HCT116 (cell line): ENCODE measurements around the gene MPP2. TPM values are rescaled to one million over a fixed set of nuclear protein-coding genes. Genes with fewer than 3 reads are reported as not detected.

Source experiments
- ATAC-seq: fragments of 200-7000 bp; cut with Tn5 transposase; 2 replicates; pipeline ENCODE4 v1.9.1; 2020; ENCODE audit warnings: mild to moderate bottlenecking, moderate library complexity
- BruUV-seq: library from RNA; stranded (reverse); fragments of 400-500 nt; replicated peaks from 2 replicates; lab custom pipeline; 2021; lab: Mats Ljungman, UMichigan
- CTCF ChIA-PET: fragments of 300-600 bp; sonication (Branson Sonifier 250); formaldehyde crosslinking; loops from one replicate; lab custom pipeline; 2021; ENCODE audit warnings: antibody characterized with exemption; lab: Charles Lee
- POLR2A ChIA-PET: fragments of 300-600, 350-600 bp; sonication (Branson Sonifier 250); formaldehyde crosslinking; loops from one replicate; lab custom pipeline; 2021; ENCODE audit warnings: antibody characterized with exemption; lab: Charles Lee
- RAD21 ChIA-PET, 2 experiments: fragments of 300-600 bp; sonication (Branson Sonifier 250); formaldehyde crosslinking; loops; one replicate each; lab custom pipeline; 2023; ENCODE audit warnings: low total read pairs in 2 of 2; ENCODE audit not compliant: uncharacterized antibody in 2 of 2, unreplicated experiment in 2 of 2, low non-redundant PET in 1 of 2; lab: Charles Lee
- DNase-seq: peaks from one replicate; pipeline ENCODE4 v3.0.0-alpha.2; 2010; ENCODE audit warnings: low read depth, low spot score
- H2AFZ ChIP-seq: fragments of 200-600 bp; shearing (Covaris generic), sonication (generic); 2 replicates; pipeline ENCODE4 v1.6.1; 2017; ENCODE audit warnings: low read depth, mixed run types, mixed read lengths, antibody characterized with exemption, low read length; ENCODE audit not compliant: poor library complexity, severe bottlenecking
- H3K27ac ChIP-seq: 2 replicates; pipeline ENCODE4 v1.5.1; 2012; ENCODE audit warnings: low read depth, low read length
- H3K27me3 ChIP-seq: fragments of 200-600 bp; sonication (generic); 2 replicates; pipeline ENCODE4 v1.6.1; 2016; ENCODE audit warnings: mixed run types, low read length, mixed read lengths; ENCODE audit not compliant: insufficient read depth
- H3K36me3 ChIP-seq, 2 experiments: fragments of 200-500 bp in 1 of 2; fragments of 200-600 bp in 1 of 2; sonication (Bioruptor generic) in 1 of 2; sonication (generic) in 1 of 2; 2 replicates each; pipeline versions ENCODE4 v1.5.1 to v1.6.1; 2014 to 2016; ENCODE audit warnings: low read length in 2 of 2, inconsistent platforms in 1 of 2, mixed read lengths in 1 of 2, mixed run types in 1 of 2; ENCODE audit not compliant: insufficient read depth in 2 of 2, control insufficient read depth in 1 of 2
- H3K4me1 ChIP-seq, 2 experiments: fragments of 200-600 bp in 1 of 2; sonication (generic) in 1 of 2; 2 replicates each; pipeline versions ENCODE4 v1.5.1 to v1.6.1; 2012 to 2017; ENCODE audit warnings: low read length in 2 of 2, inconsistent platforms in 1 of 2, mild to moderate bottlenecking in 1 of 2, mixed read lengths in 1 of 2, mixed run types in 1 of 2, moderate library complexity in 1 of 2; ENCODE audit not compliant: insufficient read depth in 2 of 2, control insufficient read depth in 1 of 2
- H3K4me2 ChIP-seq: fragments of 200-600 bp; sonication (generic); 2 replicates; pipeline ENCODE4 v1.6.1; 2017; ENCODE audit warnings: mixed run types, low read length, mixed read lengths
- H3K4me3 ChIP-seq, 2 experiments: fragments of 200-600 bp in 1 of 2; sonication (generic) in 1 of 2; replicated peaks in 1 of 2; 2 replicates each; pipeline ENCODE4 v1.5.1; 2011 to 2016; ENCODE audit warnings: low read length in 2 of 2, control low read depth in 1 of 2, low read depth in 1 of 2, mild to moderate bottlenecking in 1 of 2, mixed read lengths in 1 of 2, mixed run types in 1 of 2
- H3K79me2 ChIP-seq: fragments of 200-600 bp; sonication (generic); 2 replicates; pipeline ENCODE4 v1.6.1; 2017; ENCODE audit warnings: mild to moderate bottlenecking, mixed run types, low read length, moderate library complexity, mixed read lengths; ENCODE audit not compliant: insufficient read depth
- H3K9ac ChIP-seq: fragments of 200-600 bp; sonication (generic); 2 replicates; pipeline ENCODE4 v1.6.1; 2016; ENCODE audit warnings: low read length, mixed read lengths
- H3K9me2 ChIP-seq: fragments of 200-600 bp; sonication (generic), shearing (Covaris generic); 2 replicates; pipeline ENCODE4 v1.6.1; 2017; ENCODE audit warnings: mixed run types, mild to moderate bottlenecking, moderate library complexity; ENCODE audit not compliant: insufficient read depth
- H3K9me3 ChIP-seq, 2 experiments: fragments of 200-500 bp in 1 of 2; fragments of 200-600 bp in 1 of 2; sonication (Bioruptor generic) in 1 of 2; sonication (generic) in 1 of 2; 2 replicates each; pipeline ENCODE4 v1.6.1; 2014 to 2017; ENCODE audit warnings: low read length in 2 of 2, mixed read lengths in 2 of 2, inconsistent platforms in 1 of 2, low read depth in 1 of 2, mild to moderate bottlenecking in 1 of 2, mixed run types in 1 of 2, moderate library complexity in 1 of 2; ENCODE audit not compliant: control insufficient read depth in 1 of 2, insufficient read depth in 1 of 2
- H4K20me1 ChIP-seq: fragments of 200-600 bp; sonication (generic), shearing (Covaris generic); 2 replicates; pipeline ENCODE4 v1.6.1; 2017; ENCODE audit warnings: mixed run types, mild to moderate bottlenecking, moderate library complexity; ENCODE audit not compliant: insufficient read depth
- CTCF ChIP-seq, 3 experiments: fragments of 200-600 bp in 1 of 3; sonication (generic) in 1 of 3; IDR thresholded peaks in 2 of 3; conservative IDR thresholded peaks in 1 of 3; 2 replicates each; pipeline ENCODE4 v1.5.1; 2012 to 2017; ENCODE audit warnings: low read depth in 2 of 3, low read length in 2 of 3, antibody characterized with exemption in 1 of 3, borderline replicate concordance in 1 of 3, control low read depth in 1 of 3, mild to moderate bottlenecking in 1 of 3, mixed read lengths in 1 of 3, mixed run types in 1 of 3, moderate library complexity in 1 of 3; ENCODE audit not compliant: insufficient read depth in 1 of 3
- EGR1 ChIP-seq: IDR thresholded peaks from 2 replicates; pipeline ENCODE4 v1.6.1; 2012; ENCODE audit warnings: low read depth
- EZH2phosphoT487 ChIP-seq: fragments of 200-600 bp; IDR thresholded peaks from 2 replicates; pipeline ENCODE4 v1.6.1; 2018; ENCODE audit warnings: antibody characterized with exemption, borderline replicate concordance
- JUND ChIP-seq: IDR thresholded peaks from 2 replicates; pipeline ENCODE4 v1.6.1; 2012
- POLR2AphosphoS5 ChIP-seq: IDR thresholded peaks from 2 replicates; pipeline ENCODE4 v1.6.1; 2011; ENCODE audit warnings: mild to moderate bottlenecking, low read depth, low read length, moderate library complexity
- RAD21 ChIP-seq: IDR thresholded peaks from 2 replicates; pipeline ENCODE4 v1.6.1; 2012; ENCODE audit warnings: low read depth, mild to moderate bottlenecking
- SIN3A ChIP-seq: IDR thresholded peaks from 2 replicates; pipeline ENCODE4 v1.6.1; 2012; ENCODE audit warnings: low read depth
- SP1 ChIP-seq: IDR thresholded peaks from 2 replicates; pipeline ENCODE4 v1.6.1; 2012; ENCODE audit warnings: low read depth
- TCF7L2 ChIP-seq: IDR thresholded peaks from 2 replicates; pipeline ENCODE4 v1.7.0; 2011; ENCODE audit warnings: borderline replicate concordance, inconsistent platforms; ENCODE audit not compliant: insufficient read depth, insufficient read length; ENCODE audit errors: extremely low read depth
- YY1 ChIP-seq: IDR thresholded peaks from 2 replicates; pipeline ENCODE4 v1.6.1; 2011; ENCODE audit warnings: low read length, low read depth, moderate library complexity, mild to moderate bottlenecking; ENCODE audit not compliant: insufficient replicate concordance; ENCODE audit errors: extremely low read depth
- ZBTB33 ChIP-seq: IDR thresholded peaks from 2 replicates; pipeline ENCODE4 v1.6.1; 2011; ENCODE audit warnings: mild to moderate bottlenecking, low read length, moderate library complexity; ENCODE audit not compliant: insufficient replicate concordance; ENCODE audit errors: extremely low read depth
- ZNF274 ChIP-seq: fragments of 200-500 bp; sonication (Bioruptor generic); IDR thresholded peaks from 2 replicates; pipeline ENCODE4 v1.6.1; 2014; ENCODE audit warnings: mild to moderate bottlenecking, low read depth, low read length, inconsistent platforms
- intact Hi-C: fragments of 100-400 bp; cut with micrococcal nuclease; formaldehyde crosslinking; loops from 2 replicates; pipeline ENCODE4 v1.10.0; 2022
- total RNA-seq: library from RNA; stranded (reverse); gene quantifications from one replicate; pipeline ENCODE4 v1.2.1, GENCODE V29; 2021; ENCODE audit not compliant: unreplicated experiment
- TF ChIP-seq, protein P1 (sequence below): IDR thresholded peaks from 2 replicates; pipeline ENCODE4 v1.6.1; 2012
- TF ChIP-seq, protein P2 (sequence below): IDR thresholded peaks from 2 replicates; pipeline ENCODE4 v1.6.1; 2012
- TF ChIP-seq, protein P3 (sequence below): IDR thresholded peaks from 2 replicates; pipeline ENCODE4 v1.6.1; 2012; ENCODE audit warnings: low read depth

MPP2 gene
- total RNA-seq, 1 experiment from 2014 or later = 16.4 TPM

GRCh38 chr17:43953746-43954145, 46.4 kb upstream of the MPP2 start, which contains the start of gene PYY (continued):
- TF ChIP-seq YY1 (no peak), RAD21 (no peak), JUND (no peak)
- TF ChIP-seq, protein P1, sequence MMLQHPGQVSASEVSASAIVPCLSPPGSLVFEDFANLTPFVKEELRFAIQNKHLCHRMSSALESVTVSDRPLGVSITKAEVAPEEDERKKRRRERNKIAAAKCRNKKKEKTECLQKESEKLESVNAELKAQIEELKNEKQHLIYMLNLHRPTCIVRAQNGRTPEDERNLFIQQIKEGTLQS = no peak

DNA sequence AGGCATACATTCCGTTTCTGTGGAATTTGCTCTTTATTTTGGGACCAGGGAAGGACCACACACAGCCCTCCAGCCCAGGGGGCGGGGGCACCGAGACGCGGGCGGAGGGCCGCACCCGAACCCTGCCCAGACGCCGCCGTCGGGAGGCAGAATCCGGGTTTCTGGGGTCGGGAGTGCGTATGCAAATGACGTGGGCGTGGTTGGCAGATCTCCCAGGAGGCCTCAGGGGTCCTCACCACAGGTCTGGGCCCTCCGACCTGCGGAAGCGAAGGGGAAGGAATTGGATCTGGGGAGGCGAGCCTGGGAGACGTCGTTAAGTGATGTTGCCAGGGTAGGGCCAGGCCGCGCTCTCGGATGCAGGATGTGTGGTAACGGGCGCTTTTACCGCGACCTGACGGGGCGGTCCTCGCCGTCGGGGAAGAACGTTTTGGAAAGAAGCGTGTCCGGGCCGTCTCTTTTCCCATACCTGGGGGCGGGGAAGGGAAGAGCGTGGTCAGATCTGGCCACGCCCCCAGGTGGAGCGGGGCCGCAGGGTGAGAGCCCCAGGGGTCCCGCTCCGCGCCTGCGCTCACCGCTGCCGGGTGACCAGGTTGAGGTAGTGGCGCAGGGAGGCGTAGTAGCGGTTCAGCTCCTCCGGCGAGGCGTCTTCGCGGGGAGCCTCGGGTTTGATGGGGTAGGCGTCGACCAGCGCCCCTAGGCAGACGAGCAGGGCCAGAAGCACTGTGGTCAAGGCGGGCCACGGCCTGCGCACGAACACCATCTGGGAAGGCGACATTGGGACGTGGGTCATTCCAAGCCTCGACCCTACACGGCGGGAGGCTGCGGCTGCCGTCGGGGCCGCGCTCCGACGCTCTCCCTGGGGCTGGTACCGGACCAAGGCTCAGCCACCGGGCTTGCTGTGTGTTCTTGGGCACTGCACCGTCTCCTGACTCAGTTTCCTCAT, 45.7 kb upstream of the MPP2 start:
- no peak overlapping the region for H3K4me3 ChIP-seq
- H2AFZ ChIP-seq = no peak overlapping the region
- no TSS peak for BruUV-seq
- no peaks in the 10 kb centered on the region for H3K27me3 ChIP-seq
- intact Hi-C loops = no loop called here
- H3K4me2 ChIP-seq = no peak overlapping the region
- CTCF ChIA-PET = interaction anchor here (0.6 kb wide), 1 partner anchor 48 kb away, joined by 3 read pairs; no protein-coding TSS in a partner anchor
- ATAC-seq (no peak), DNase-seq (no peak)
- no peaks in the 10 kb centered on the region for H4K20me1 ChIP-seq
- no peaks in the 10 kb centered on the region for H3K79me2 ChIP-seq
- no peaks in the 10 kb centered on the region for H3K4me1 ChIP-seq
- H3K9me2 ChIP-seq = no peaks in the 10 kb centered on the region
- H3K9me3 ChIP-seq = no peaks in the 10 kb centered on the region
- H3K9ac ChIP-seq = no peak overlapping the region
- POLR2A ChIA-PET = no interaction called here
- no peaks in the 10 kb centered on the region for H3K36me3 ChIP-seq
- RAD21 ChIA-PET = no interaction called here
- no peak overlapping the region for H3K27ac ChIP-seq
- TF ChIP-seq POLR2AphosphoS5 = no peak
- TF ChIP-seq, protein P2, sequence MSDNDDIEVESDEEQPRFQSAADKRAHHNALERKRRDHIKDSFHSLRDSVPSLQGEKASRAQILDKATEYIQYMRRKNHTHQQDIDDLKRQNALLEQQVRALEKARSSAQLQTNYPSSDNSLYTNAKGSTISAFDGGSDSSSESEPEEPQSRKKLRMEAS = no peak
- TF ChIP-seq, protein P3, sequence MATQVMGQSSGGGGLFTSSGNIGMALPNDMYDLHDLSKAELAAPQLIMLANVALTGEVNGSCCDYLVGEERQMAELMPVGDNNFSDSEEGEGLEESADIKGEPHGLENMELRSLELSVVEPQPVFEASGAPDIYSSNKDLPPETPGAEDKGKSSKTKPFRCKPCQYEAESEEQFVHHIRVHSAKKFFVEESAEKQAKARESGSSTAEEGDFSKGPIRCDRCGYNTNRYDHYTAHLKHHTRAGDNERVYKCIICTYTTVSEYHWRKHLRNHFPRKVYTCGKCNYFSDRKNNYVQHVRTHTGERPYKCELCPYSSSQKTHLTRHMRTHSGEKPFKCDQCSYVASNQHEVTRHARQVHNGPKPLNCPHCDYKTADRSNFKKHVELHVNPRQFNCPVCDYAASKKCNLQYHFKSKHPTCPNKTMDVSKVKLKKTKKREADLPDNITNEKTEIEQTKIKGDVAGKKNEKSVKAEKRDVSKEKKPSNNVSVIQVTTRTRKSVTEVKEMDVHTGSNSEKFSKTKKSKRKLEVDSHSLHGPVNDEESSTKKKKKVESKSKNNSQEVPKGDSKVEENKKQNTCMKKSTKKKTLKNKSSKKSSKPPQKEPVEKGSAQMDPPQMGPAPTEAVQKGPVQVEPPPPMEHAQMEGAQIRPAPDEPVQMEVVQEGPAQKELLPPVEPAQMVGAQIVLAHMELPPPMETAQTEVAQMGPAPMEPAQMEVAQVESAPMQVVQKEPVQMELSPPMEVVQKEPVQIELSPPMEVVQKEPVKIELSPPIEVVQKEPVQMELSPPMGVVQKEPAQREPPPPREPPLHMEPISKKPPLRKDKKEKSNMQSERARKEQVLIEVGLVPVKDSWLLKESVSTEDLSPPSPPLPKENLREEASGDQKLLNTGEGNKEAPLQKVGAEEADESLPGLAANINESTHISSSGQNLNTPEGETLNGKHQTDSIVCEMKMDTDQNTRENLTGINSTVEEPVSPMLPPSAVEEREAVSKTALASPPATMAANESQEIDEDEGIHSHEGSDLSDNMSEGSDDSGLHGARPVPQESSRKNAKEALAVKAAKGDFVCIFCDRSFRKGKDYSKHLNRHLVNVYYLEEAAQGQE = no peak
- no peak for TF ChIP-seq EZH2phosphoT487
- no peak for TF ChIP-seq ZBTB33
- no peak for TF ChIP-seq TCF7L2
- TF ChIP-seq SP1 = no peak
- no peak for TF ChIP-seq ZNF274
- TF ChIP-seq RAD21 = no peak
- no peak for TF ChIP-seq CTCF (IDR thresholded peaks at IDR 0.05 in 2 of 3, conservative IDR thresholded peaks at IDR 0.05 in 1 of 3; ENCODE audit: borderline replicate concordance in 1 of 3, insufficient read depth in 1 of 3, low read depth in 2 of 3, low read length in 2 of 3)
- no peak for TF ChIP-seq JUND
- TF ChIP-seq SIN3A = no peak
- no peak for TF ChIP-seq EGR1
